HG03135 (cell line): ENCODE data around the gene FCRL1.

Experiments used
- ATAC-seq: cut with Tn5 transposase; IDR thresholded peaks from one replicate; pipeline ENCODE4 v1.9.1; 2021; ENCODE audit warnings: mild to moderate bottlenecking, moderate library complexity; ENCODE audit not compliant: unreplicated experiment

The FCRL1 gene

DNA sequence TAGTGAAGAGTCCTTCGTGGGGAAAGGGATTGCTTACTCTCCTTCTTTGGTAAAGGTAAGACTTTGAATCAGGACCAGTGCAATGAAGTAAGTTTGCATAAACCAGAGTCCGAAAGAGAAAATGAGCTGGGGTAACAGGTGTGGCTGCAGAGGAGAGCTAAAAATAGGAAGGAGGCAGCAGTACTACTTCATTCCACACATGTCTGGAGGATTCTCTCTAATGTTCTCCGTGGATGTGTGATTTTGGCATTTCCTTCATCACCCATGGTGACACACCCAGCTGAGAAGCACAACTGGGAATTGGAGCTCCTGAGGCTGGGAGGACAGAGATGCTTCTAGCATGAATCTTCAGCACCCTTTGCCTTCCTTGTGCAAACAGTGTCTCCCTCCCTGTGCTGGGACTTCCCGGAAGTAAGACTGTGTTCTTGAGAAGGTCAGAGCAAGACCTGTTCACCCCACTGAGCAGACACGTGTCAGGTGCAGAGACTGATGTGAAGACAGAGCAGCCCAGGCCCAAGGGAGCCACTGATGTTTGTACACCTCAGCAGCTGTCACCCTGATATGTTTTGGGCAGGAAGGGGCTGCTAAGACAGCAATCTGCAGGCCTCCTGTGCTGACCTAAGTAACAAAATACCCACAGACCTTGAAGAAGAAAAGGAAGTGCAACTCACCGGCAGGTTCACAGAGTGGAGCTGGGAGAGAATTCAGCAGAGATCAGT is 13.3 kb downstream of the FCRL1 start:
- ATAC-seq: peak; percentile 96

DNA sequence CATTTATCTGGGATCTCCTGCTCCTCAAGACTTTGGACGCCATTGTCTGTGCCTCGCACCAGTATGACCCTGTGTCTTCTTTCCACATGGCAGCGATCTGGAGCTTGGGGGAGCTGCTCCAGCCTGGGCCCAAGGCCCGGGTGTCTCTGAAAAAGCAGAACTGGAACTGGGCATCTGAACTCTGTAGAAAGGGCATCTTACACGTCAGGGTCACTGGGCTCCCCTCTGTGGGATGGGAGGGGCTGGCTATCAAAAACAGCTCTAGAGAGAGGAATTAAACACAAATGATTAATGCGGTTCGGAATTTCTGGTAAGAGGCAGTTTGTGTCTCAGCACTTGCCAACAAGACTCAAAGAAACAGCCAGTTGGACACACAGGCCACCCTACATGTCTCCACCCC is 16.1 kb downstream of the FCRL1 start:
- no peak for ATAC-seq

GRCh38 chr1:157799996-157800395 is 19.9 kb downstream of the FCRL1 start:
- ATAC-seq: no peak

- ATAC-seq: no peak
Measured at GRCh38 chr1:157798211-157798610, 21.7 kb downstream of the FCRL1 start.

GRCh38 chr1:157785248-157785647 is 34.7 kb downstream of the FCRL1 start:
- no peak for ATAC-seq

DNA sequence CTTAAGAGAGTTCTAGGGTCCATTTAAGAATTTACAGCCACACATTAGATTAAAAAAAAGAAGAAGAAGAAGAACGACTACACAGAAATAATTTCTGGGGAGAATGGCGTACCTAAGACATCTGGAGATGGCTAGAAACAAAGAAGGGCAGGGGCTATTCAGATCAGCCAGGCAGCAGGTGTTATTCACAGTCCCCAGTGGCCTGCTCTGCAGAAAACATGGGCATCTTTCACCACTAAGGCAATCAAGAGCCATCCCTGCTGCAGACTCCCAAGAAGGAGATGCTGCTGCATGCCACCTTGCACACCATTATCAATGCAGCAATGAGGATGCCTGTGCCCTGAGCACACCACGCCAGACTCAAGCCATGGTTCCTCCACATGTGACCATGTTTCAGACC is 35.1 kb downstream of the FCRL1 start:
- no peak for ATAC-seq

DNA sequence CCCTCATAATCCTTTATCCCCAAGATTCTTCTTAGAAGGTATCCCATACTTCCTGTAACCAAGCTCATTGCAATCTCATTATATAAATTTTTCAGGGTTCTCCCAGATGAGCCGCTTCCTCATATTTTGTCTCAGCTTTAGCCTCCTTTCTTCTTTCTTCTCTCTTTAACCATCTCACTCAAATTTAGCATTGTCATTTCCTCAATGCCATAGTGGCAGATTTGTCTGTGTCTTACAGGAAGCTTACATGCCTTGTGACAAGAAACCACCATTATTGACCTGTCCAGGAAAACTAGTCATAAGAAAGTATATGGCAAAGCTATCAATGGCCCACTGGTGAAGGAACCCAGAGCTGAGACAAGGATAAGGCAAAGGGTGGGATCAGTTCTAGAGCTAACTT is 37.0 kb downstream of the FCRL1 start:
- ATAC-seq: no peak

DNA sequence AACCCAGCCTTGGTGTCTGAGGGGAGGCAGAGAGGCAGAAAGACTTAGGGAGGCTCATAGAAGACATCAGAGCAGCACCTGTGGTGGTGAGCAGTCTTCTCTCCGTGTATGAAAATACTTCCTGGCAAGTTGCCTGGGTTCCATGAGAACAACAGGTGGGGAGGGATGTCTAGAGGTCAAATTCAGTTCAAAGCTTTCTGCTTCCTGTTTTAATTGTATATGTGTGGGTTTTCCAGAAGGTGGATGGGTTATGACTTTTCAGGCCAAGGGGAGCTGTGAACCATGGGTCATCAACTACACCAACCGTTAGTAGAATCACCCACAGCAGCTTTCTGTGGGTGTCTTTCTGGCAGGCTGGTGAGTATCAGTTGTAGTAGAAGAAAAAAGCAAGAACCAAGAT is 38.9 kb downstream of the FCRL1 start:
- ATAC-seq: peak; percentile 53

- ATAC-seq: no peak
Measured at GRCh38 chr1:157776971-157777391, 42.9 kb downstream of the FCRL1 start, which contains the start of gene FCRL2. Gene FCRL2, minus strand, starts transcription at chr1:157777132. Its CDS starts 59 bp downstream, at chr1:157777073.

GRCh38 chr1:157775101-157775870 is 44.6 kb downstream of the FCRL1 start:
- no peak for ATAC-seq

GRCh38 chr1:157774412-157774811 is 45.5 kb downstream of the FCRL1 start:
- ATAC-seq: no peak

DNA sequence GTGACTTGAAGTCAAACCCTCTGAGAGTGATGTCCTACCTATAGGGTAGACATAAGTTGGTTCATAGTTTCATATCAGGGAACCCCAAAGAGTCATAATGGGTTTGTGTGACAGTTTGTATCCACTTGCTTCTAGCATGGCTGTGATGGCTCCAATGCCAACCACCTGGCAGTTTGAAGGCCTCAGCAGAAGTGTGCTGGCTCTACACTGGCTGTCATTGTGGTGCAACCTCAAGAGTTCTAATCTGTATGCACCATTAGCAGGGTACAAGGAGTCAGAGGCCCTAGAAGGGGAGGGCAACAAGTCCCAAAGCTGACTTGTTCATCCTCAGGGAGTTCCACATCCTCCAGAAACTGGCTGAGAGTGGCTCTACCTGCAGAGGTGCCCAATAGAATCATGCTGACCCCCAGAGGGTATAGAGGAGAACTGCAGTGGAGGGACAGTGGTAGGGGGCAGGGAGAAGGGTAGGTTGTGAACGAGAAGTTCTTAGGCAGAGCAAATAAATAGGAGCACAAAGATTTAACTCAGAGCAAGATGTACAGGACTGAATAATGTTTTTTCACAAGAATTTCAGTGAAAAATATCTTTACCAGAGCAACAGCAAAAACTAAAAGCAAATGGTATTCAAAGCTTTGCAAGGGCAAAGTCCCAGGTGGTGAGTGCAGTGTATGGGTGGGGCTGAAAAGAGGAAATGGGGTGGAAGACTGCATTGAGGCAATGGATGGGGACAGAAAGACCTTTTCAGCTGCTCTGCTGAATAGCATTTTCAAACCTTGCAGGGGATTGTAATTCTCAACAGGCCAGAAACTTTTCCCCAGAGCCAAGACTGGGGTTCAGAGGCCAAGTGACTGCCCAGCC is 46.2 kb downstream of the FCRL1 start:
- ATAC-seq: no peak

- ATAC-seq: no peak
Measured at GRCh38 chr1:157771661-157772425, 48.1 kb downstream of the FCRL1 start.

- ATAC-seq: no peak
Measured at GRCh38 chr1:157770442-157771043, 49.4 kb downstream of the FCRL1 start.

- ATAC-seq: no peak
Measured at GRCh38 chr1:157766792-157767191, 53.1 kb downstream of the FCRL1 start.

- ATAC-seq: no peak
Measured at GRCh38 chr1:157758018-157758417, 61.9 kb downstream of the FCRL1 start.

DNA sequence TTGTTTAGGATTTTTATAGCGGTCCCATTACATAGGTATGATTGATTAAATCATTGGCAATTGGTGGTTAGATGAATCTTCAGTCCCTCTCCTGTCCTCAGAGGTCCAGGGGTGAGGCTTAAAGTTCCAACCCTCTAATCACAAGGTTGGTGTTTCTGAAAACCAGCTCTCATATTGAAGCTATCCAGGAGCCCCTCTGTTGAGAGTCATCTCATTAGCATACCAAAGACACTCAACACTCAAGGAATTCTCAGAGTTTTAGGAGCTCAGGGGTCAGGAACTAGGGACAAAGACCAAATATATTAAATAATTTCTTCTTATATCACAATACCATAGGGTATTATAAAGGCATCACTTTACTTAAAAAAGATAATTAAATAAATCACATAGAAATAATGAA is 66.3 kb downstream of the FCRL1 start:
- no peak for ATAC-seq

DNA sequence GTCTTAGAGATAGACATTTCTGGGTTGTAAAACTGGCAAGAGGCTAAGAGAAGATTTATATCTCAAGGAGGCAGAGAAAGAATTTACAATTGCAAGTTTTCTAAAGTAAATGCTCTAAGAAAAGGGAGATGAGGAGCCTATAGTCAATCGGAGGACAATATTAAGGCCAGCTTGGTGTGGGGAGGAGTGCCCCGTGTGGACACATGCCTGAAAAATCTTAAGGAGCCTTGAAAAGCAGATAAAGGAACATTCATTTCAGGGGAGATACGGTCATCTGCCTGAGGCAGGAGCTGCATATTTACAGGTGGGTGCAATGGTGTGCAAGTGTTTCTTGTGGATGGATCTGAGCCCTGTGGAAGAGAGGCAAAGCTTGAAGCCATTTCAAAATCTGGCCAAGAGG is 68.6 kb downstream of the FCRL1 start:
- ATAC-seq: no peak

GRCh38 chr1:157748262-157748817 is 71.6 kb downstream of the FCRL1 start:
- no peak for ATAC-seq
